NOMO-1 treated with dmso at 0.1 percent for 144 hours (cell line): ENCODE data around the gene MILR1.
"Not testable (repeated sequence)": the region's sequence is repeated elsewhere in the genome, so short reads cannot be mapped to it uniquely, and the experiment has no call there.

Experiments used
- DNase-seq: peaks from one replicate; lab custom pipeline; 2025; ENCODE audit not compliant: unreplicated experiment; lab: John Stamatoyannopoulos, UW

MILR1 gene, protein sequence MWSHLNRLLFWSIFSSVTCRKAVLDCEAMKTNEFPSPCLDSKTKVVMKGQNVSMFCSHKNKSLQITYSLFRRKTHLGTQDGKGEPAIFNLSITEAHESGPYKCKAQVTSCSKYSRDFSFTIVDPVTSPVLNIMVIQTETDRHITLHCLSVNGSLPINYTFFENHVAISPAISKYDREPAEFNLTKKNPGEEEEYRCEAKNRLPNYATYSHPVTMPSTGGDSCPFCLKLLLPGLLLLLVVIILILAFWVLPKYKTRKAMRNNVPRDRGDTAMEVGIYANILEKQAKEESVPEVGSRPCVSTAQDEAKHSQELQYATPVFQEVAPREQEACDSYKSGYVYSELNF

DNA sequence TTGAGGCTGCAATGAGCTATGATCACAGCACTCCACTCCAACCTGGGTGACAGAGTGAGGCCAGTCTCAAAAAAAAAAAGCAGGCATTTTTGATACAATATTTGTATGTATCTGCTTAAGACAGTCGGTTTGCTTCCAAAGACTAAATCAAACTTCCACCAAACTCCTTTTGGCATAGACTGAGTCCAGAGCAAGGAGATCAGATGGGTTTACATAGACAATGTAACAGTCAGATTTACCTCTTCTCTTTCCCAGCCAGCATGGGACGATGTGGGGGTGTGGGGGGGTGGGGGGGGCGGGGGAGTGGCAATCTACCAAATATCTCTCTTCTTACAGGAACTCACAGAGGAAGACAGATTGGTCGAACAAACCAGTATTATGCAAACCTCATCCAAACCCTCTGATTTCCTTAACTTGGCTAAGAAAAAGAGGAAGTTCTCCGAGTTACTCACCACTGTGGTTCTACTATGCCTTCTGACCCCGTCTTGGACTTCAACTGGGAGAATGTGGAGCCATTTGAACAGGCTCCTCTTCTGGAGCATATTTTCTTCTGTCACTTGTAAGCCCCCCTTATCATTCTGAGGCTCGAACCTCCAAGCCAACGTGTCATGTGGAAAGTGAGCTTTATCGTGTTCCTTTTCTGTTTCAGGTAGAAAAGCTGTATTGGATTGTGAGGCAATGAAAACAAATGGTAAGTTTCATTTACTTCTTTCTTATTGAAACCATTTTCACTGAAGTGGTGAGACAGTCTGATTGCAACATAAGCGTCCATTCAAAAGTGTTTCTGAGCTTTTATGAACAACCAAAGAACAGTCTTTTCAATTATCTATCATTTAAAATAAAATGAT, at the start of gene MILR1:
Gene MILR1 (plus strand): TSS at position 451 of the 848 bp plus-strand sequence. CDS start 54 bp downstream, at position 505.
- DNase-seq, result peak; percentile 94

DNA sequence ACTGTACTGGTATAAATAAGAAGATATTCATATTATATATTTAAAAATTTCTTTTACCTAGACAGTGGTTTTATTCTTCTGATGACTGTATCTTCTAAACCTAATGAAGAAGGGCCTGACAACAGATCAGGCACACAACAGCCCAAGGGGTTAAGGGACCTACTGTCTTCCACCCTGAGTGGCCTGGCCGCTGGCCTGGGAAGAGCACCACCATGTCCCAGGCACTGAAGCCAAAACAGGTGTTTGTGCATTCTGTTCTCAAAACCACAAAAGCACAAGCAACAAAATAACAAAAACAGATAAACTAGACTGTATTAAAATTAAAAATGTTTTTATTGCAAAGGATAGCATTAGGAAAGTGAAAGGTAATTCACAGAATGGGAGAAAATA, 49.2 kb upstream of the MILR1 start:
- no peak for DNase-seq

DNA sequence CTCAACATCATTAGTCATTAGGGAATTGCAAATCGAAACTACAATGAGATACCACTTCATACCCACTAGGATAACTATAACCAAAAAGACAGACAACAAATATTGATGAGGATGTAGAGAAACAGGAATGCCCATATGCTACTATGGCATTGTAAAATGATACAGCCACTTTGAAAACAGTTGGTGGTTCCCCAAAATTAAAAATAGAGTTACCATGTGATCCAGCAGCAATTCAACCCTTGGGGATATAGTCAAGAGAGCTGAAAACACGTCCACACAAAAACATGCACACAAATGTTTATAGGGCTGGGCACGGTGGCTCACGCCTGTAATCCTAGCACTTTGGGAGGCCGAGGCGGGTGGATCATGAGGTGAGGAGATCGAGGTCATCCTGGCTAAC, 48.3 kb upstream of the MILR1 start:
- DNase-seq, result no peak

DNA sequence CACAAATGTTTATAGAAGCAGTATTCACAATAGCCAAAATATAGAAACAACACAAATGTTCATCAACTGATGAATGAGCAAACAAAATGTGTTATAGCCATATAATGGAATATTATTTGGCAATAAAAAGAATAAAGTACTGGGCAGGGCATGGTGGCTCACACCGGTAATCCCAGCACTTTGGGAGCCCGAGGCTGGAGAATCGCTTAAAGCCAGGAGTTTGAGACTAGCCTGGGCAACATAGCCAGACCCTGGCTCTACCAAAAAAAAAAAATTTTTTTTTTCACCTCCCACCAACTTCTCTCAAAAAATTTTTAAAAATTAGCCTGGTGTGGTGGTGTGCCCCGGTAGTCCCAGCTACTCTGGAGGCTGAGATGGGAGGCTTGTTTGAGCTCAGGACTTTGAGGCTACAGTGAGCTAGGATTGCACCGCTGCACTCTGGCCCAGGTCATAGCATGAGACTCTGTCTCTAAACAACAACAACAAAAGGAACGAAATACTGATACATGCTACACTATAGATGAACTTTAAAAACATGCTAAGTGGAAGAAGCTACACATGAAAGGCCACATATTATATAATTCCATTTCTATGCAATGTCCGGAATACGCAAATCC, 47.6 kb upstream of the MILR1 start:
- DNase-seq, result no peak

DNA sequence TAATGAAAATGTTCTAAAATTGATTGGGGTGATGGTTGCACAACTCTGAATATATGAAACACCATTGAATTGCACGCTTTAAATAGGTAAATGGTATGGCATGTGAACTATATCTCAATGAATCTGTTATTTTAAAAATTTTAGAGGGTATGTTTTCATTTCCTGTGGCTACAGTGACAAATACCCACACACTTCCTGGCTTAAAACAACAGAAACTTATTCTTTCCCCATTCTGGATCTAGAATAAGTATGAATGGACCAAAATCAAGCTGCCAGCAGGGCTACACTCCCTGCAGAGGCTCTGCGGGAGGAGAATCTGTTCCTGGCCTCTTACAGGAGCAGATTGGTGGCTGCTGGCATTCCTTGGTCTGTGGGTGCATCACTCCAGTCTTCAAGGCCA, 47.0 kb upstream of the MILR1 start:
- DNase-seq, result no peak

DNA sequence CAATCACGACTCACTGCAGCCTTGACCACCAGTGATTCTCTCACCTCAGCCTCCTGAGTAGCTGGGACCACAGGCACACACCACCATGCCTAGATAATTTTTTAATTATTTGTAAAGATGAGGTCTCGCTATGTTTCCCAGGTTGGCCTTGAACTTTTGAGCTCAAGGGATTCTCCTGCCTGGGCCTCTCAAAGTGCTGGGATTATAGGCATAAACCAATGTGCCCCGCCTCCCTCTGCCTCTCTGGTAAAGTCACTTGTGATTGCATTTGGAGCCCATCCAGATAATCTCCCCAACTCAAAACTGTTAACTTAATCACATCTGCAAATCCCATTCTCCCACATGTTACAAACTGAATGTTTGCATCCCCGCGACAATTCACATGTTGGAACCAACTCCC, 46.4 kb upstream of the MILR1 start:
- no peak for DNase-seq

DNA sequence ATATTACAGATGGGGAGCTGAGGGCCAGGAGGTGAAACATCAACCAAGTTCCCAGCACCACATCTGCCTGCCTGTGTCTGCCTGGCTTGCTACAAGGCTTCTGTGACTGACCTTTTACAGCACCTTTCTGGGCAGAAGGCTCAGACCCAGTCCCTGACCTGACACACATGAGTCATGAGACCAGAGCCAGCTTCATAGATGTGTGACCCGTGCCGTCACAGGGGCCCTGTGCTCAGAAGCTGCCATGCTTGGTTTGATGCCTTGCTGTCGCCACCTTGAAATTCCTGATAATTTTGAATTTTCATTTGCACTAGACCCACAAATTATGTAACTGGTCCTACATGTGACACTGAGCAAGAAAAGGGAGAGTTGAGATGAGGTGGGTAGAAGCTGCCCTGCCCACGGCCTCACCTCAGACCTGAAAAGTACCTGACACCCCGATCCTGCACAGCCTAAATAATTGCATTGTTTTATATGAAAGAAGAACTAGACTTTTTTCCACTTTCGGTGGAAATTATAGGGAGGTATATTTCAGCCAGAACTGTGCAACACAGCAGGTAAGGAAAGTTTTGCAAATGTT, 44.9 kb upstream of the MILR1 start:
- DNase-seq, result no peak

DNA sequence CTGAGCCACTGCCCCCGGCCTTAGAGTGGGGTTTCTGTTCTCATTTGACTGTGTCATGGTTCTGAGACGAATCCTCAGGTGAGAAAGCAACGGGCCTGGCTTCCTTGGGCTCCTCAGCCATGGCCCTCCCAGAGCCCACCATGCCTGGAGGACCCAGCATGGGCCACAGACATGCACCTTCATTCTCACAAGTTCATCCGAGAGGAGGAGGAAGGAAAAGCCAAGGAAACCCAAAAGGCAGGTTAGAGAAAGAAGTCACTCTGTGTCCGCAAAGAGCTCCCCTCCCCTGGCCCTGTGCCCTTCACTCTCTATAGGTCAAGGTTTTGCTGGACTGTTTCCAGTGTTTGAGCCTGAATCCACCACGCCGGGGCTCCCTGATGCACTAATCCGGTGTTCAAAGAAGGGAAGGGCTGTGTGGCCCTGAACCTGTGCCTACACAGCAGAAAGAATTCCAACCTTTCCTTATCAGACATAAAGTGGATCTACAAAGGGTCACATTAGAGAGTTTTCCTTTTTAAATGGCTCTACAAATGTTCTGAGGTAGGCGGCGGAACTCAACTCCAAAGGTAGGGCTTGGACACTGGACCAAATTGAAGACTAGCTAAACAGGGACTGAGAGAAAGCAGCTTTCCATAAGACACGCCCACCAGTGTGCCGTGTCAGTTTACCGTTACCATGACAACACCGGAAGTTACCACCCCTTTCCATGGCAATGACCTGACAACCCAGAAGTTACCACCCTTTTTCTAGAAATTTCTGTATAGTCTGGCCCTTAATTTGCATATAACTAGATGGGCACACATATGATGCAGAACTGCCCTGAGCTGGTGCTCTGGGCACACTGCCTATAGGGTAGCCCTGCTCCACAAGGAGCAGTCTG, 42.4 kb upstream of the MILR1 start:
- DNase-seq, result no peak

DNA sequence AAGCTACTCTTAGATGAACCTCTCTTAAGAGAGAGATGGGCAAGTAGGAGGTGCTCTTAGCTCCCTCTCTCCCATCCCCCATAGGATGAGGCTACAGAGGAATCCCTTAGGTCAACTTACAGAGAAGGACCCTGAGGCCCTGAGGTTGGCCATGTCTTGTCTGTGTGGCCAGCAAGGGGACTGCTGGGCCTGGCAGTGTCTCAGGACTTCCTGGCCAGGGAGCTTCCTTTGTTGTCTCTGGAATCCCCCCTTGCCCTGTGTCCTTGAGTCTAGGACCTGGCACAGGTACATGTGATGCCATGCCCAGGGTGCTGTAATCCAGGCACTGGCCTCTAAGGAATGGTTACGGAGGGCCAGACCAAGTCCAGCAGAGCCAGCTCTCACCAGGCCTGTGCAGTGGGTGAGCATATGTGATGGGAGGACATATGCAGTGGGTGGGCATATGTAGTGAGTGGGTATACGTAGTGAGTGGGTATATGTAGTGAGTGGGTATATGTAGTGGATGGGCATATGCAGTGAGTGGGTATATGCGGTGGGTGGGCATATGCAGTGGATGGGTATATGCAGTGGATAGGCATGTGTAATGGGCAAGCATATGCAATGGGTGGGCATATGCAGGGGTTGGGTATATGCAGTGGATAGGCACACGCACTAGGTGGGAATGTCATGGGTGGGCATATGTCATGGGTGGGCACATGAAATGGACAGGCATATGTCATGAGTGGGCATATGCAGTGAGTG, 38.0 kb upstream of the MILR1 start:
- no peak for DNase-seq

DNA sequence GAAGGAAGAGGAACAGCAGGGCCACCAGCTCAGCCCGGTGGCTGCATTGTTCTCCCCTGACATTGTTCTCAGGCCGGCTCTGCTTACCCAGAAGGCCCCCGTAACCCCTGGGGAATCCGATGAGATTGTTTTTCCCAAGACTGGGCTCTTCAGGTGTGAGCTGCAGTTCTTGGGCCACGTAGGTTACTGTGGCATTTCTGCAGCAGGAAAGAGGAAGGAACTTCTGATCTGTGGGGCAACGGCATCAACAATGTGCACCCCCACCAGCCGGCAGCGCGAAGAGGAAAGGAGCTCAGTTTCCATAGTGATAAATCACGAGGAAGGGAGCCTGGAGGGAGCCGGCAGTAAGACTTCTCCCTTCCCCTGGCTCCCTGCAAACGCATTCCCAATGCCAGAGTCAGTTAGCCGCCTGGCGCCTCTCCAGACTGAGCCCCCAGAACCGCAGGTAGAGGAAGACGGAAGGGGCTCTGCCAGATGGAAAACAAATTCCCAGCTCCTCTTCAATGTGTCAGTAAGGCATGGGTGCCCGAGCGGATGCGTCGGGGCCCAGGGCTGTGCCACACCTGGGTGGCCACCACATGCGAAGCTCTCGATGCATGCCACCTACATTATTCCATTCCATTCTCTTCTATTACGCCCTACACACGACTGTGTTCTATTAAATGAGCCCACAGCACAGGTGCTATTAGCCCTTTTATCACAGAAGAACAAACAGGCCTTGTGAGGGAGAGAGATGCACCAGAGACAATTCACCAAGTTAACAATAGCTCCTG, 36.7 kb upstream of the MILR1 start:
- DNase-seq, result peak; percentile 83

DNA sequence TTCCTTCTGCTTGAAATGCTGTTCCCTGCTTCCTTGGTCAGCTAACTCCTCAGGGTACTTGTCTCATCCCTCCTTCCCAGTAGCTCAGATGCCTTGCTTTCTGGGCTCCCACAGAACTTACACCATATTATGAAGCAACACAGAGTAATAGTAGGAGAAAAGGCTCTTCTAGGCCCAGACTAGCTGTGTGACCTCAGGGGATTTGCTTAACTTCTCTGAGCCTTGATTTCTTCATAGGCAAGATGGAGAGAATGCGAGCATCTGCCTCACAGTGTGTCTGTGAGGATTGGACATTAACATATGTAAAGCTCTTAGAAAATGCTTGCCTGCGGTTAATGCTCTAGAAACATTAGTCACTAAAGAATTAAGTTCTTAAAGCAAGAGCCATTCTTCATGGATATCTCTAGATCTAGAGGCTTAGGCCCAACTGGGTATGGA, 36.0 kb upstream of the MILR1 start:
- no peak for DNase-seq

DNA sequence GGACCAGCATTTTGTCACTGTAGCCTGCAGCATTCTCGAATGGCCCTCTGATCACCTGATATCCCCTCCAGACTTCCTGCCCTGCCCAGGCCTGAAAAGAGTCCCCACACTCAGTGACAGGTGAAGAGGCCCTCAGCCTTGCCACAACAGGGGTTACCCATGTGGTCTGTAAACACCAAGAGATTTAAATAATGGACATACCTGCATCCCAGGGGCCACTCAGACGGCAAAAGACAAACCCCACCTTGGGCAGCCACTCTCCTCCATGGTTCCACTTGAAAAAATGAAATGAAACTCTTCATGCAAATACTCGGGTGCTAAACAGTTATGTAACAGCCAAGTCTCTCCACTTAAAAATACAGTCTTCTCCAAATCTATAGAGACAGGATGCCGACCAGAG, 35.4 kb upstream of the MILR1 start:
- DNase-seq, result peak; percentile 41

DNA sequence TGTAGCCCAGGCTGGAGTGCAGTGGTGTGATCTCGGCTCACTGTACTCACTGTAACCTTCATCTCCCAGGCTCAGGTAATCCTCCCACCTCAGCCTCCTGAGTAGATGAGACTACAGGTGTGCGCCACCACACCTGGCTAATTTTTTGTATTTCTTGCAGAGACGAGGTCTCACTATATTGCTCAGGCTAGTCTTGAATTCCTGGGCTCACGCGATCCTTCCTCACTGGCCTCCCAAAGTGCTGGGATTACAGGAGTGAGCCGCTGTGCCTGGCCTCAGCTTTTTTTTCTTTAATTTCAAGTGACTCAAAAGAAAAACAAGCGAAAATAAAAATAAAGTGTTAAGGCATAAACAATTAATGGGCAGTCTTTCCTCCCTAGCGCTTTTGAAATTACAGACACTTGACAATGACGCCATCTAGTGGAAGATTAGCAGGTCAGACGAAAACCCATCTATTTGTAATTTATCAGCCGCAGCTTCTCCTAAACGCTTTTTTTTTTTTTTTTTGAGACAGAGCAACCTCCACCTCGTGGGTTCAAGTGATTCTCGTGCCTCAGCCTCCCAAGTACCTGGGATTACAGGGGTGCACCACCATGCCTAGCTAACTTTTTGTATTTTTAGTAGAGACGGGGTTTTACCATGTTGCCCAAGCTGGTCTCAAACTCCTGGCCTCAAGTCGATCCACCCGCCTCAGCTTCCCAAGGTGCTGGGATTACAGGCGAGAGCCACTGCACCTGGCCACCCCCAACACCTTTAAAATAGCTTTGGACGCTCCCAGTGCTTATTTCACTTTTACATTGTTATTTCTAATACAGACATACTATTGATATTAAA, 30.2 kb upstream of the MILR1 start:
- DNase-seq, result peak; percentile 46

DNA sequence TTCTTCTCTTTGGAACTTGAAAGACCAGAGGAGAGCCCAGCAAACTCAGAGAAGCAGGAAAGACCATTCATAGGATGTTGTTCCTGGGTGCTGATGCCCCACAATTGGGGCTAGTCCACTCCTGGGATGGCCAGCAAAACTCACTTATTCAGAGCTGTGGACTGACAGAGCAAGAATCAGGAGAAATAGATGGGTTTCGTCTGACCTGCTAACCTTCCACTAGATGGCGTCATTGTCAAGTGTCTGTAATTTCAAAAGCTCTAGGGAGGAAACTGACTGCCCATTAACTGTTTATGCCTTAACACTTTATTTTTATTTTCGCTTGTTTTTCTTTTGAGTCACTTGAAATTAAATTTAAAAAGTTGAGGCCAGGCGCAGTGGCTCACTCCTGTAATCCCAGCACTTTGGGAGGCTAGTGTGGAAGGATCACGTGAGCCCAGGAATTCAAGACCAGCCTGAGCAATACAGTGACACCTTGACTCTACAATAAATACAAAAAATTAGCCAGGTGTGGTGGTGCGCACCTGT, 28.7 kb upstream of the MILR1 start:
- DNase-seq, result peak; percentile 48

DNA sequence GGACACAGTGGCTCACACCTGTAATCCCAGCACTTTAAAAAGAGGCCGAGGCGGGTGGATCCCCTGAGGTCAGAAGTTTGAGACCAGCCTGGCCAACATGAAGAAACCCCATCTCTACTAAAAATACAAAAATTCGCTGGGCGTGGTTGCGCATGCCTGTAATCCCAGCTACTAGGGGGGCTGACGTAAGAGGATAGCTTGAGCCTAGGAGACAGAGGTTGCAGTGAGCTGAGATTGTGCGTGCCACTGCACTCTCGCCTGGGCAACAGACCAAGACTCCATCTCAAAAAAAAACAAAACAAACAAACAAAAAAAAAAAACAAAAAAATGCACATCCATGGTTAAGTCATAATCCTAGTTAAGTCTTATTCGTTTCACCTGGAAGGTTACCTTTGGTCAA, 26.8 kb upstream of the MILR1 start:
- not testable (repeated sequence) for DNase-seq

DNA sequence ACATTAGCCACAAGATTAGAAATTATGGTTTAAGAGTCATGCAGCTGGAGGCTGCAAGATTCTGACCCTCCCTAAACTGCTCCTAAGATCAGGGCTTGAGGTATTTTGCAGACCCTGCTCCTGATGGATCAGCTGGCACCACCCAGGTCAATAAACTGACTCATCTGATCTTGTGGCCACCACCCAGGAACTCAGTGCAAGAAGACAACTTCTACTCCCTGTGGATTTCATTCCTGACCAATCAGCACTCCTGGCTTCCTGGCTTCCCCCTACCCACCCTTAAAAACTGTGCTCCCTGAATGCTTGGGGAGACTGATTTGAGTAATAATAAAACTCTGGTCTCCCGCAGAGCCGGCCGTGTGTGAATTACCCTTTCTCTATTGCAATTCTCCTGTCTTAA, 25.0 kb upstream of the MILR1 start:
- no peak for DNase-seq

DNA sequence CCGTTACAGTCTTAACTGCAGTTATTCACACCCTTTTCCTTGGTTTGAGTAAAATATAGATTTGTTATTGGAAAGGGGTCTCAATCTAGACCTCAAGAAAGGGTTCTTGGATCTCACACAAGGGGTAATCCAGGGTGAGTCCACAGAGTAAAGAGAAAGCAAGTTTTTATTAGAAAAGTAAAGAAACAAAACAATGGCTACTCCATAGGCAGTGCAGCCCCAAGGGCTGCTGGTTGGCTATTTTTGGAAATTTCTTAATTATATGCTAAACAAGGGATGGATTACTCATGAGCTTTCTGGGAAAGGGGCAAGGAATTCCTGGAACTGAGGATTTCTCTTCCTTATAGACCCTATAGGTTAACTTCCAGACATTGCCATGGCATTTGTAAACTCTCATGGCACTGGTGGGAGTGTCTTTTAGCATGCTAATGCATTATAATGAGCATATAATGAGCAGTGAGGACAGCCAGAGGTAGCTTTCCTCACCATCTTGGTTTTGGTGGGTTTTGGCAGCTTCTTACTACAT, 24.5 kb upstream of the MILR1 start:
- no peak for DNase-seq

DNA sequence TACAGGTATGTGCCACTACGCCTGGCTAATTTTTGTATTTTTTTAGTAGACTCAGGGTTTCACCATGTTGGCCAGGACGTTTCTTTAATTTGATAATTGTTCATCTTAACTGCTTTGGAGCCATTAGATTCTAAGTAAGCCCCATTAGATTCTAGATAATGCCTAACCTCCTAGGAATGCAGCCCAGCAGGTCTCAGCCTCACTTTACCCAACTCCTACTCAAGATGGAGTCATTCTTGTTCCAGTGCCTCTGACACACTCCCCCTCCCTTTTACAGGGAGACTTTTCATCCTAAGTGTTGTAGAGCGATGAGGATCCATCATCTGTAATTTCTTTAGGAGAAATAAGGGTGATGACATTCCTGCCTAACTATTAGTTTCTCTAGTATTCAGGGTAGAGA, 23.7 kb upstream of the MILR1 start:
- DNase-seq, result no peak
